A549 (cell line): Measurements from ENCODE around the gene RBM26. TPM values are rescaled to one million over a fixed set of nuclear protein-coding genes. Genes with fewer than 3 reads are reported as not detected.

ENCODE experiments used
- ATAC-seq, 2 experiments: fragments of 200-7000 bp in 1 of 2; fragments of >200 bp in 1 of 2; cut with Nextera tagmentation in 1 of 2; cut with Tn5 transposase in 1 of 2; 3 replicates each; pipeline versions ENCODE4 v1.8.0 to v1.9.1; 2018 to 2020; ENCODE audit warnings: mild to moderate bottlenecking in 1 of 2, moderate library complexity in 1 of 2
- CTCF ChIA-PET: fragments of 300-600 bp; sonication (Branson Sonifier 250); formaldehyde crosslinking; extraction: SDS; loops from one replicate; lab custom pipeline; 2021; ENCODE audit warnings: antibody characterized with exemption, inconsistent platforms; lab: Yijun Ruan, JAX
- POLR2A ChIA-PET: fragments of 350-600 bp; formaldehyde crosslinking; extraction: SDS; loops from one replicate; lab custom pipeline; 2021; ENCODE audit warnings: antibody characterized with exemption, inconsistent platforms; lab: Yijun Ruan, JAX
- DNase-seq, 2 experiments: peaks; one replicate each; pipeline versions ENCODE4 v3.0.0 to v3.0.0-alpha.2; 2011 to 2016; ENCODE audit warnings: low read depth in 1 of 2, low spot score in 1 of 2
- FAIRE-seq: peaks from 2 replicates; lab custom pipeline; 2011; peaks lifted over from hg19 to GRCh38; lab: Jason Lieb, UNC
- H3K27ac ChIP-seq, 2 experiments: fragments of >200 bp; sonication (Bioruptor Twin); formaldehyde crosslinking; 3 replicates each; pipeline ENCODE4 v1.5.1; 2016 to 2017
- H3K4me1 ChIP-seq: fragments of >200 bp; sonication (Bioruptor Twin); formaldehyde crosslinking; 3 replicates; pipeline ENCODE4 v1.6.1; 2016
- H3K4me2 ChIP-seq: fragments of >200 bp; sonication (Bioruptor Twin); formaldehyde crosslinking; 3 replicates; pipeline ENCODE4 v1.6.1; 2016
- H3K4me3 ChIP-seq: fragments of >200 bp; sonication (Bioruptor Twin); formaldehyde crosslinking; 3 replicates; pipeline ENCODE4 v1.5.1; 2016
- H3K9me3 ChIP-seq: fragments of >200 bp; sonication (Bioruptor Twin); formaldehyde crosslinking; 3 replicates; pipeline ENCODE4 v1.6.1; 2016
- BCL3 ChIP-seq: fragments of >200 bp; sonication (Bioruptor Twin); formaldehyde crosslinking; IDR thresholded peaks from 3 replicates; pipeline ENCODE4 v1.6.1; 2016
- CHD2 ChIP-seq: fragments of 150-350 bp; IDR thresholded peaks from 2 replicates; pipeline ENCODE4 v1.6.1; 2014; ENCODE audit warnings: low read length; ENCODE audit not compliant: partially characterized antibody
- CHD4 ChIP-seq: fragments of 200-600 bp; sonication (generic); IDR thresholded peaks from 2 replicates; pipeline ENCODE4 v1.6.1; 2016; ENCODE audit warnings: antibody characterized with exemption, mild to moderate bottlenecking, borderline replicate concordance
- EHF ChIP-seq: fragments of 250-450 bp; sonication (Bioruptor Pico); IDR thresholded peaks from 2 replicates; pipeline ENCODE4 v1.5.0; 2020; ENCODE audit warnings: mild to moderate bottlenecking
- GATA3 ChIP-seq: IDR thresholded peaks from 2 replicates; pipeline ENCODE4 v1.6.1; 2012; ENCODE audit warnings: borderline replicate concordance
- HDAC2 ChIP-seq: fragments of 200-600 bp; sonication (generic); IDR thresholded peaks from 2 replicates; pipeline ENCODE4 v1.6.1; 2016
- HEYL ChIP-seq: fragments of 250-450 bp; sonication (Bioruptor Pico); IDR thresholded peaks from 2 replicates; pipeline ENCODE4 v1.8.0; 2021; ENCODE audit warnings: mild to moderate bottlenecking, moderate library complexity
- HOXB5 ChIP-seq: fragments of 250-450 bp; sonication (Bioruptor Pico); IDR thresholded peaks from 2 replicates; pipeline ENCODE4 v1.5.0; 2020; ENCODE audit warnings: mild to moderate bottlenecking, moderate library complexity
- JUN ChIP-seq, 2 experiments: fragments of >200 bp; sonication (Bioruptor Twin); formaldehyde crosslinking; IDR thresholded peaks; 2 replicates in 1 of 2; 3 replicates in 1 of 2; pipeline ENCODE4 v1.6.1; 2016 to 2017
- KDM5A ChIP-seq: fragments of 200-600 bp; sonication (generic); IDR thresholded peaks from 2 replicates; pipeline ENCODE4 v1.6.1; 2016; ENCODE audit warnings: antibody characterized with exemption, mild to moderate bottlenecking
- MAX ChIP-seq: IDR thresholded peaks from 2 replicates; pipeline ENCODE4 v1.6.1; 2012
- MYC ChIP-seq: IDR thresholded peaks from 2 replicates; pipeline ENCODE4 v1.6.1; 2012; ENCODE audit warnings: mild to moderate bottlenecking, inconsistent platforms, low read length, improper control_type of control experiment, borderline replicate concordance
- POLR2A ChIP-seq: IDR thresholded peaks from 2 replicates; pipeline ENCODE4 v1.6.1; 2012; ENCODE audit warnings: mild to moderate bottlenecking, low read length
- POLR2AphosphoS2 ChIP-seq: conservative IDR thresholded peaks from 2 replicates; pipeline ENCODE4 v1.6.1; 2012; ENCODE audit warnings: low read length, improper control_type of control experiment, inconsistent platforms
- RCOR1 ChIP-seq: fragments of 150-350 bp; IDR thresholded peaks from 2 replicates; pipeline ENCODE4 v1.6.1; 2014; ENCODE audit warnings: antibody characterized with exemption, low read length, low read depth
- RFX5 ChIP-seq: fragments of 450-650 bp; IDR thresholded peaks from 2 replicates; pipeline ENCODE4 v1.7.1; 2014; ENCODE audit warnings: antibody characterized with exemption, mild to moderate bottlenecking, moderate library complexity
- TP53 ChIP-seq: fragments of 250-450 bp; sonication (Bioruptor Pico); IDR thresholded peaks from 2 replicates; pipeline ENCODE4 v1.5.0; 2021; ENCODE audit warnings: mild to moderate bottlenecking, moderate library complexity
- USF2 ChIP-seq: fragments of 450-650 bp; IDR thresholded peaks from 2 replicates; pipeline ENCODE4 v1.6.1; 2014; ENCODE audit warnings: antibody characterized with exemption
- ZSCAN20 ChIP-seq: fragments of 250-450 bp; sonication (Bioruptor Pico); IDR thresholded peaks from 2 replicates; pipeline ENCODE4 v1.8.0; 2022; ENCODE audit warnings: mild to moderate bottlenecking, moderate library complexity
- WGBS: methylation state at CpG from one replicate; pipeline ENCODE4 v1.1.6; 2017; ENCODE audit errors: missing lambda C conversion rate; 5-methylcytosine and 5-hydroxymethylcytosine counted together
- polyA plus RNA-seq, 4 experiments: library from polyadenylated mRNA; depleted of rRNA in 3 of 4; stranded (reverse); fragments of >200 nt; fragmentation: RNase III in 1 of 4; extraction: RNeasy Plus Mini Kit Qiagen cat#74134 plus additional on column Dnase treatment in 1 of 4; gene quantifications; 2 replicates in 3 of 4; 3 replicates in 1 of 4; pipeline ENCODE4 v1.2.3, GENCODE V29; 2011 to 2017

Gene RBM26
- polyA plus RNA-seq, 2 of the 4 experiments (the other 2 are of a cell fraction) = 29.5 to 29.7 TPM

DNA sequence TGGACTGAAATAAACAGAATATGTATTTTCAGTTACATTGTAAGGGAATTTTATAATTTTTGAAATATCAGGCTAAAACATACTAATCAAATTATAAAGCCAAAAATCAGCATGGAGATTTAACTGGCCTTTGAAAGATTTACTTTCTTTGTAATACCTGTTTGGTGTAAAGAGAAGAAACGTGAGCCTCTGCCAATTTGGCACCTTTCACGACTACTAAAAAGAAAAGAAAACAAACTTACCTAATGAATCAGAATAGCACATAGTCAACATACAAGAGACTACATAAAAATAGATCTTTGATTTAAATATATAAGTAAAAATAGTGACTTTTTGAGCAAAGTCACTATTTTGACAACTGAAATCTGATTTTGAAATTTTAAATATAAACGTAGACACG is 87.4 kb downstream of the RBM26 start:
- CTCF ChIA-PET = no interaction called here
- no peak overlapping the region for H3K27ac ChIP-seq
- H3K4me3 ChIP-seq = no peak overlapping the region
- no peaks in the 10 kb centered on the region for H3K9me3 ChIP-seq
- POLR2A ChIA-PET = no interaction called here
- no peak overlapping the region for H3K4me2 ChIP-seq
- 89% methylated on average over 4 of the region's 4 CpGs for WGBS
- H3K4me1 ChIP-seq = no peaks in the 10 kb centered on the region
- ATAC-seq = no peak
- TF ChIP-seq HEYL (CRISPR knock-in tag) (no peak), BCL3 (no peak), KDM5A (no peak), MAX (no peak), MYC (no peak), HDAC2 (no peak), USF2 (no peak), RCOR1 (no peak), ZSCAN20 (no peak)
- FAIRE-seq = no peak
- no peak for DNase-seq

DNA sequence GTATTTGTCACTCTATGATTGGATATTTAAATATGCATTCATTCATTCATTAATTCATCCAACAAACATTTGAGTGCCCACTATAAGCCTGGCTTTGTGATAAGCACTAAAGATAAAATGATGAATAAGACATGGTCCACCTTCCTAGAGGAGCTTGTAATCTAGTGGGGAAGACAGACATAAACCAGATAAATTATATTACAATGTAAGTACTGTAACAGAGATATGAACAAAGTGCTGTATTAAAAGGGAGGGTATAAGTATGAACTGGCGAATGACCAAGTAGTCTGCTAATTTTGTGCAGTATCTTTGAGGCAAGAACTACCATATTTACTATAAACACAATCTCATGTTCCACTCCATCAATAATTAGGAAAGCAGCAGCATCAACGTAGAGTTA is 88.2 kb downstream of the RBM26 start:
- no peak for TF ChIP-seq CHD4
- TF ChIP-seq TP53 (CRISPR knock-in tag) = no peak
- no peaks in the 10 kb centered on the region for H3K4me1 ChIP-seq
- ChIA-PET POLR2A (no interaction called here), CTCF (no interaction called here)
- no peak for FAIRE-seq
- H3K9me3 ChIP-seq = no peaks in the 10 kb centered on the region
- H3K4me2 ChIP-seq = no peak overlapping the region
- 87% methylated on average over 2 of the region's 2 CpGs for WGBS
- ATAC-seq = no peak
- no peak overlapping the region for H3K4me3 ChIP-seq
- DNase-seq = no peak
- no peak overlapping the region for H3K27ac ChIP-seq

DNA sequence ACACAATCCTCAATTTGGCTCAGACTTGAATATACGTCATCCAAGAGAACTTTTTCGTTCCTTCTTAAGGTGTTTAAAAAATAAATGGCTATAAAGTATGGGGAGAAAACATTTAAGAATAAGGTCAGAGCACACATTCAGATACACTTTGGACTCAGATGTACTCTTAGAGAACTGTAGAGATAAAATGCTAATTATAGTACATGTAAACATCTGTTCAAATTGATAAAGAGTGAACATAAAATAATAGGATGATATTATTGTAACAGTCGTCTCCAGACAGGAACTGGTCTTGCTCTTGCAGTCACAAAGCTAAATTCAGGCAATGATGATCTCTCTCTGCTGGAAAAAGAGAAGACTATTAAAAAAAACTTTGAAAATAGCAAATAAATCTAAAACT is 91.4 kb downstream of the RBM26 start:
- no peaks in the 10 kb centered on the region for H3K9me3 ChIP-seq
- H3K4me2 ChIP-seq = no peak overlapping the region
- no peak overlapping the region for H3K27ac ChIP-seq
- ChIA-PET POLR2A (no interaction called here), CTCF (no interaction called here)
- H3K4me1 ChIP-seq = no peaks in the 10 kb centered on the region
- H3K4me3 ChIP-seq = no peak overlapping the region
- FAIRE-seq = no peak
- WGBS = 93% methylated on average over 3 of the region's 3 CpGs
- TF ChIP-seq JUN (IDR thresholded peaks at IDR 0.05) (no peak), EHF (CRISPR knock-in tag) (no peak), HOXB5 (CRISPR knock-in tag) (no peak), CHD2 (no peak), POLR2A (no peak), GATA3 (no peak)
- no peak for DNase-seq
- ATAC-seq = no peak

DNA sequence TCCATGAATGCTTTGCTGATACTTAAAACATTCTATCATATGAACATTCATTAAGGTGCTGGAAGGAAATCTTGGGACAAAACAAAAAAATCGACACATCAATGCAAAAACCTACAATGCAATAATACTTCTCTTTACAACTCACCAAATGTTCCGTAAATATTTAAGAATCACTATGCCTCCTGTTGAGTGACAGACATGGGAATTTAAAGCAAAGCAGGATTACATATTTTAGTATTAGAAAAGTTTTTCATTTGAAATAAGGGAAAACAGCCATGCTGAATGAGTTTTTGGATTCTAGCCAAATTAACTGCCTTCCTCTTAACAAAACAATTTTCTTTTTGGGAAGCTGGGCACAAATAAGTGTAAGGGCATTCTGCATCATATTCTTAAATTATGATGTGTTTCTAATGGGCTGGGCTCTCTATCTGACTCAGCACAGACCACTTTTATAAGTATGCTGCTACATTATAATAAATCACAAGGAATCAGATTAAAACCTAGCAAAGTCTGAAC is 93.7 kb downstream of the RBM26 start:
- ATAC-seq (no peak), DNase-seq (no peak), FAIRE-seq (no peak)
- no peak overlapping the region for H3K27ac ChIP-seq
- H3K4me3 ChIP-seq = no peak overlapping the region
- TF ChIP-seq POLR2AphosphoS2 (no peak), RFX5 (no peak), HEYL (CRISPR knock-in tag) (no peak)
- 96% methylated on average over 2 of the region's 2 CpGs for WGBS
- no peak overlapping the region for H3K4me2 ChIP-seq
- H3K9me3 ChIP-seq = no peaks in the 10 kb centered on the region
- CTCF ChIA-PET = no interaction called here
- H3K4me1 ChIP-seq = no peaks in the 10 kb centered on the region
- POLR2A ChIA-PET = no interaction called here
